GM15510 (cell line): Measurements from ENCODE around the gene OLFM1.

Source experiments
- POLR2A ChIP-seq: IDR thresholded peaks from 3 replicates; pipeline ENCODE4 v1.6.1; 2011; ENCODE audit warnings: borderline replicate concordance; ENCODE audit not compliant: insufficient read length; ENCODE audit errors: extremely low read depth

The OLFM1 gene

GRCh38 chr9:135166565-135166964, 79.1 kb downstream of the OLFM1 start:
- no peak for TF ChIP-seq POLR2A

GRCh38 chr9:135167356-135167755, 79.9 kb downstream of the OLFM1 start:
- no peak for TF ChIP-seq POLR2A

DNA sequence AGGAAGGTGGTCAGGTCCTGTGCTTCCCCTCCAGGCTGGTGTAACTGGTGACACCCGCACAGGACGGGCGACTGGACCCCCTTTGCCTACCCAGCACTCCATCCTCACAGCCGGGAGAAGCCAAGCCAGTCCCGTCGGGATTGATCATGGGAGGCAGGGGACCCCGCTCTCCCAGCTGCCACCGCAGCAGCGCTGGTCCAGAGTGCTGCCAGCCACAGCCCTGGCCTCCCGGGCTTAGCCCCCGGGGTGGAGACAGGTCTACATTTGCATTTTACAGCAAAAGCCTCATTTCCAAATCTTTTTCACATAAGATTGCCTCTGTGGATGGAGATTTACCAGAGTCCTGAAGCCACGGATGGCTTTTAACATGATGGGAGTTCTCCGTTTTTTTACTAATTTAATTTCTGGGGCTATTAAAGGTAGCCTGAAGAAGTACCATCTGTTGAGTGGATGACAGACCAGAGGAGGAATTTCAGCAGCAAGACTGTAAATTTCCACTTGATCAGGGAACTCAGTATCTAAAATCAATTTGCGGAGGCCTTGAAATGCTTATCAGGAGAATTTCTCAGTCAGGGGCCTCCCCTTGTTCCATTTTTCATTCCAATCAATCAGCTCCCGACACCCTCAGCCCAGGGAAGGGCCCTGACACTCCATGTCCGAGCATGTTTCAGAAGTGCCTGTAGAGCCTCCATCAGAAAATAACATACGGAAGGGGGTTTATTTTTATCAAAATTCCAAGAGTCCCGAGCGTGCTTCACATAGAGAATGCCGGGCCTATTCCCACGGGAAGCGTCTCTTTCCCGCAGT, 80.6 kb downstream of the OLFM1 start:
- no peak for TF ChIP-seq POLR2A

DNA sequence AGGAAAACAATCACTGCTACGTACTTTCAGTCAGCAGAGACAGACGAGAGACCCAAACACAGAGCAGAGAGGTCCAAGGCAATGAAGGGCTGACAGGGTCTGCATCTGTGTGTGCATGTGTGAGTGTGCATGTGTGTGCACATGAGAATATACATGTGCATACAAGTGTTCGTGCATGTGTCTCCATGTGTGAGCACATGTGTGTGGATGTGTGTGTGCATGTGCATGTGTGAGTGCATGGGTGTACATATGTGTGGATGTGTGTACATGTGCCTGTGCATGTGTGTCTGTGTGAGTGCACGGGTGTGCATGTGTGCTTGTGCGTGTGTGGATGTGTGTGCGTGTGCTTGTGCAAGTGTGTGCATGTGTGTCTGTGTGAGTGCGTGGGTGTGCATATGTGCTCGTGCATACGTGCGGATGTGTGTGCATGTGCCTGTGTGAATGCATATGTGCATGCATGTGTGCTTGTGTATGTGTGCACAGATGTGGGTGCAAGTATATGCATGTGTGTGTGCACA, 82.3 kb downstream of the OLFM1 start:
- TF ChIP-seq POLR2A: no peak

- no peak for TF ChIP-seq POLR2A
Observed at GRCh38 chr9:135170535-135170934, 83.1 kb downstream of the OLFM1 start.
